Measurements from ENCODE around the gene OXSR1.

OXSR1 gene

DNA sequence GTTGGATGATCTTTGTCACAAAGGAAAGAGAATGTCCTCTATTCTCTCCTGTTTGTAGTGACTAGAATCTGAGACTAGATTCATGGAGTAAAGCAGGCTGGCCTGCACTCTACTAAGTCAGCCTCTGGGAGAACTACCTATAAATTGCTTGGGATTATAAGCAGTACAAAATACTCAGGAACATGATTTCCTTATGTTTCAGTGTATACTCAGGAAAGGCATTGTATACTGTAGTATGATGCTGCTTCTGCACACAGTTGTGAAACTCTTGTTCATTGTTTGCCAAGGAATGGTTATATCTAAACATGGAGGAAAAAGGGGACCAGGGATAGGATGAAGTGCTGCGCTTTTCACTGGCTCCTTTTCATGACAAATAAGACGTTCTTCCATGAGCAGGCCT lies 49.2 kb downstream of the OXSR1 start:
- Histone ChIP-seq H3K27ac (ENCODE audit: low read depth, low read length) (no peak overlapping the region), H3K36me3 (ENCODE audit: insufficient read depth, low read length) (peaks cover 19% of the 10 kb centered on the region), H3K4me3 (ENCODE audit: low read length) (no peak overlapping the region), H3K4me1 (ENCODE audit: insufficient read depth, low read length) (0 out of 2 replicates have a peak, but pooled peaks cover 2% of the 10 kb centered on the region), H3K9ac (ENCODE audit: low read depth, low read length) (no peak overlapping the region), H3K27me3 (ENCODE audit: insufficient read depth, low read length) (no peaks in the 10 kb centered on the region), H3K9me3 (ENCODE audit: insufficient read depth, low read depth, low read length) (no peaks in the 10 kb centered on the region)
- WGBS = 85% methylated on average over 2 of the region's 2 CpGs

DNA sequence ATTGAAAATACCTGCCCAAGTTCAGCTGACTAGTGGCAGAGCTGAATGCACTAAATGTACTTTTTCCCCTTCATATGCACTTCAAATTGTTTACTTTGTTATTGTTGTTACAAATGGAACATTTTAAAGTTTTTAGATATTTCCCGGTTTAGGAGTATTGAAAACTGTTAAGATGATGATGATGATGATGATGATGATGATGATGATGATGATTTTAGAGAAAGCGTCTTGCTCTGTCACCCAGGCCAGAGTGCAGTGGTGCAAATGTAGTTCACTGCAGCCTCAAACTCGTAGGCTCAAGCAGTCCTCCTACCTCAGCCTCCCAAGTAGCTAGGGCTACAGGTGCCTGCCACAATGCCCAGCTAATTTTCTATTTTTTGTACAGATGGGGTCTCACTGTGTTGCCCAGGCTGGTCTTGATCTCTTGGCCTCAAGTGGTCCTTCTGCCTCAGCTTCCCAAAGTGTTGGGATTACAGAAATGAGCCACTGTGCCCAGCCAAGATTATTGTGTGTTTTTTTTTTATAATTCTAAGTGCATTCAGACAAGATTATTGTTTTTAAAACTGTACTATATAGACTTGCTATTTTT lies 54.4 kb downstream of the OXSR1 start:
- Histone ChIP-seq H3K36me3 (ENCODE audit: insufficient read depth, low read length) (peaks cover 52% of the 10 kb centered on the region), H3K27me3 (ENCODE audit: insufficient read depth, low read length) (no peaks in the 10 kb centered on the region), H3K9me3 (ENCODE audit: insufficient read depth, low read depth, low read length) (no peaks in the 10 kb centered on the region), H3K4me3 (ENCODE audit: low read length) (no peak overlapping the region), H3K4me1 (ENCODE audit: insufficient read depth, low read length) (no peaks in the 10 kb centered on the region), H3K27ac (ENCODE audit: low read depth, low read length) (no peak overlapping the region), H3K9ac (ENCODE audit: low read depth, low read length) (no peak overlapping the region)
- 98% methylated on average over 3 of the region's 3 CpGs for WGBS

DNA sequence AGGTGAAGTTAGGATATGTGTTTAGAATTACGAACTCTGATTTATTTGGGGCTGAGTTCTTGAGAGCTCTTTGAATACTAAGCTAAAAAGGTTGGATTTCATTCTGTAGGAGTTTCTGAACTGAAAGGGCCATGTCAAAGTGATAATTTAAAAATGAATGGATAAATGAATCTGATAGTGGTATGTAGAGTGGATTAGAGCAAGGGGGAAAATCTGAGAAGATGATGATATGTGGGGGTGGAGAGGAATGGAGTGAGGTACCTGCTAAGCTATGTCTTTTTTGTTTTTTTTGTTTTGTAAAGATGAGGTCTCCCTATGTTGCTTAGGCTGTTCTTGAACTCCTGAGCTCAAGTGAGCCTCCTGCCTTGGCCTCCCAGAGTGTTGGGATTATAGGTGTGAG lies 55.7 kb downstream of the OXSR1 start:
- no peaks in the 10 kb centered on the region for H3K27me3 ChIP-seq (ENCODE audit: insufficient read depth, low read length)
- H3K9ac ChIP-seq (ENCODE audit: low read depth, low read length) = no peak overlapping the region
- H3K4me1 ChIP-seq (ENCODE audit: insufficient read depth, low read length) = no peaks in the 10 kb centered on the region
- H3K9me3 ChIP-seq (ENCODE audit: insufficient read depth, low read depth, low read length) = no peaks in the 10 kb centered on the region
- 97% methylated on average over 1 of the region's 1 CpG for WGBS
- no peak overlapping the region for H3K27ac ChIP-seq (ENCODE audit: low read depth, low read length)
- peaks cover 61% of the 10 kb centered on the region for H3K36me3 ChIP-seq (ENCODE audit: insufficient read depth, low read length)
- no peak overlapping the region for H3K4me3 ChIP-seq (ENCODE audit: low read length)

DNA sequence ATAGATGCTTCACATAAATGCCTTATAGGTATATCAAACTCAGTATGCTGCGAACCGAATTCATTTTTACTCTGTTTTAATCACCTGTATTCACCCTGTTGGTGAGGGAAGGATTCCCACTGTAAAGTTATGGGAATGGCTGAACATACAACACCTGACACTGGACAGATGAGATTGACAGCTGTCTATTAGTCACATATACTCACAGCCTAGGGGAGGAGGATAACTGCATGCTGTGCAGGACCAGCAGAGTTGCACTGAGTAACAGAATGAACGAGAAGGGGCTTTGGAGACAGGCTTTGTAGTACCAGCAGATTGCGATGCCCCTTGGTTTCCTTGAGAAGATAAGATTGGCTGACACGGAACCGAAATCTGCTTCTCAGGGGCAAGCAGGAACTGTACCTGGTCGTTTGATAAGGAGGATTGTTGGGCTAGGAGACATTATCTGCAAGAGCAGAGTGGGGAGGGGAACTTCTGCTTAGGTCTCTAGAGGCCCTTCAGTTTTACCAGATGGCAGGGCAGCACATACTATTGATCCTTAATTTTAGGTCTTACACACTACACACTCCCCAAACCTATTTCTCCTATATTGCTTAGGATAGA lies 56.8 kb downstream of the OXSR1 start:
- WGBS = 86% methylated on average over 5 of the region's 7 CpGs
- peaks cover 61% of the 10 kb centered on the region for H3K36me3 ChIP-seq (ENCODE audit: insufficient read depth, low read length)

DNA sequence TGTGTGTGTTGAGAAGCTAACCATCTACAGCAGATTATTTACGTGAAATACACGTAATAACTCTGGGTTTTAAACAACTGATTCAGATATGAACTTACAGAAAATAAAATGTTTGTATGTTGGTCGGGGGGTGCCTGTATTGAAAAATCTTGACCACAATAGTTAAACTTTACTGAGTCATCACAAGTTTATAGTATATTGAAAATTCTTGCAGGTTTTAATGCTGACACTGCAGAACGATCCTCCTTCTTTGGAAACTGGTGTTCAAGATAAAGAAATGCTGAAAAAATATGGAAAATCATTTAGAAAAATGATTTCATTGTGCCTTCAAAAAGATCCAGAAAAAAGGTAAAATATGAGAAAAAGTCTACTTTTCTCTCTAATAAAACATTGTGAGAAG lies 59.0 kb downstream of the OXSR1 start:
- WGBS = 94% methylated on average over 4 of the region's 4 CpGs

More for the DNA sequence above, 56.8 kb downstream of the OXSR1 start:
- H3K27ac ChIP-seq (ENCODE audit: low read depth, low read length) = no peak overlapping the region
- H3K27me3 ChIP-seq (ENCODE audit: insufficient read depth, low read length) = no peaks in the 10 kb centered on the region
- no peak overlapping the region for H3K9ac ChIP-seq (ENCODE audit: low read depth, low read length)
- H3K4me3 ChIP-seq (ENCODE audit: low read length) = no peak overlapping the region
- no peaks in the 10 kb centered on the region for H3K4me1 ChIP-seq (ENCODE audit: insufficient read depth, low read length)
- no peaks in the 10 kb centered on the region for H3K9me3 ChIP-seq (ENCODE audit: insufficient read depth, low read depth, low read length)

DNA sequence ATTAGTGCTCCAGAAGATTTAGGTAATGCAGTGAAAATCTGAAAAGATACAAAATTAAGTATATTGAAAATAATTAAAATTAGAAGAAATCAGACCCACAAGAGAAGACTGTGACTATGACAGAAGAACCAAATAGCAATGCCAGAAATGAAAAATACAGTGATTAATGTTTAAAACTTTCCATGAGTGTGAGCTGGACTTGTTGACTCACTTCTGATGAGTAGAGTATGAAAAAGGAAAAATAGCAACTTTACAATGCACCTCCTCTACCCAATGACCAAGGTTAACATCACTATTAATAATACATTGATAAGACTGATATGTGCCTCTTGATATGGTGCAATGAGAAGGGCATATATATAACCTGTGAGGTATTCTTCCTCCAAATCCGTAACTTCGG lies 60.9 kb downstream of the OXSR1 start:
- no peaks in the 10 kb centered on the region for H3K4me1 ChIP-seq (ENCODE audit: insufficient read depth, low read length)
- WGBS = 100% methylated on average over 2 of the region's 2 CpGs
- peaks cover 82% of the 10 kb centered on the region for H3K36me3 ChIP-seq (ENCODE audit: insufficient read depth, low read length)

More for the DNA sequence above, 59.0 kb downstream of the OXSR1 start:
- H3K9ac ChIP-seq (ENCODE audit: low read depth, low read length) = no peak overlapping the region
- no peak overlapping the region for H3K4me3 ChIP-seq (ENCODE audit: low read length)
- no peaks in the 10 kb centered on the region for H3K27me3 ChIP-seq (ENCODE audit: insufficient read depth, low read length)
- no peaks in the 10 kb centered on the region for H3K9me3 ChIP-seq (ENCODE audit: insufficient read depth, low read depth, low read length)
- no peaks in the 10 kb centered on the region for H3K4me1 ChIP-seq (ENCODE audit: insufficient read depth, low read length)
- H3K36me3 ChIP-seq (ENCODE audit: insufficient read depth, low read length) = peaks cover 65% of the 10 kb centered on the region
- H3K27ac ChIP-seq (ENCODE audit: low read depth, low read length) = no peak overlapping the region

DNA sequence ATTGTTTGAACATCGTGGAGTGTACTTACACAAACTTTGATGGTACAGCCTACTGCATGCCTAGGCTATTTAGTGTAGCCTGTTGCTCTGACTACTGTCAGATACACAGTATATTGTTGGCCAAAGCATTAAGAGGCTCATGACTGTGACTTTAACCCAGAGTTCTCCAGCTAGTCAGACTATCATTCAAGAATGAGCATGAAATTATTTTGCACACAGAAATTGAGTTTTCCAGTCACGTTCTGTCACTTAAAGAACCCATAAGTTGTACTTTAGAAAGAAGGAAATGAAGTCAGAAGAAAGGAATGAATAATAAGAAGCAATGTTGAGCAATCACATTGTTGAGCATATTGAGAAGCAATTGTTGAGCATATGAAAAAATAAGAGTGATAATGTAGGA lies 62.7 kb downstream of the OXSR1 start:
- Histone ChIP-seq H3K27ac (ENCODE audit: low read depth, low read length) (no peak overlapping the region), H3K27me3 (ENCODE audit: insufficient read depth, low read length) (no peaks in the 10 kb centered on the region), H3K36me3 (ENCODE audit: insufficient read depth, low read length) (peaks cover 71% of the 10 kb centered on the region), H3K9ac (ENCODE audit: low read depth, low read length) (no peak overlapping the region), H3K9me3 (ENCODE audit: insufficient read depth, low read depth, low read length) (no peaks in the 10 kb centered on the region), H3K4me3 (ENCODE audit: low read length) (no peak overlapping the region), H3K4me1 (ENCODE audit: insufficient read depth, low read length) (no peaks in the 10 kb centered on the region)
- WGBS = 95% methylated on average over 2 of the region's 2 CpGs

More for the DNA sequence above, 60.9 kb downstream of the OXSR1 start:
- Histone ChIP-seq H3K9me3 (ENCODE audit: insufficient read depth, low read depth, low read length) (no peaks in the 10 kb centered on the region), H3K4me3 (ENCODE audit: low read length) (no peak overlapping the region), H3K9ac (ENCODE audit: low read depth, low read length) (no peak overlapping the region), H3K27ac (ENCODE audit: low read depth, low read length) (no peak overlapping the region), H3K27me3 (ENCODE audit: insufficient read depth, low read length) (no peaks in the 10 kb centered on the region)

DNA sequence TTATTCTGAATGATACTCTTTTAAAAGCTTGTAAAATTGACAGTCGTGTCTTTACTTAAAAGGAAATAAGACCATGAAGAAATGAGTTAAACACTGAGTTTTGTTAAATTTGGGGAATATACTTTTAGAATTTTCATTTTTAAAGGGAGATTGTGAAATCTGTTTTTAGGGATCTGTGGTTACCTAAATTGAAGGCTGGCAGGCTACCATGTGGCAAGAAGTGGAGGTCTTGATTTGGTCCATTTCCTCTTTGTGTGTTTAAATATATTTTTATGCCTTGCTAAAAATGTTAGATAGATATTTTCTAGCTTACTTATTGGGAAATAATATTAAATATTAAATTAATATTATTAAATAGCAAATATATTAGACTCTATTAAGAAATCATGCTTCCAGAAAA lies 63.7 kb downstream of the OXSR1 start:
- peaks cover 70% of the 10 kb centered on the region for H3K36me3 ChIP-seq (ENCODE audit: insufficient read depth, low read length)
- WGBS = 91% methylated on average over 1 of the region's 1 CpG

DNA sequence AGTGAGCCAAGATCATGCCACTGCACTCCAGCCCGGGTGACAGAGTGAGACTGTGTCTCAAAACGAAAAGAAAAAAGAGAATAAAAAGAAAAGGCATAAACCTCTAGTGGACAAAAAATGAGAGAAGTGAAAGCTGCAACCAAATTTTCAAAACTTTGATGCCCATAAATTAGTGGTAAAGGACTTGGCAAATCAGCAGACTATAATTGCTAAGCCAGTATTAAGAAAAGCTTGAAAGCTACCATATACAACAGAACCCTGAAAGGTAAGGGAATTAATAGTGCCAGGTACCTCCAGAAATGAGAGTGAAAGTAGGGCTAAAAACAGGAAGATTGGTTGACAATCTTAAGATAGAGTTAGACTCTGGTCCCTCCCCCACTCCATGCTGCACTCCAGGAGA lies 67.4 kb downstream of the OXSR1 start:
- H3K36me3 ChIP-seq (ENCODE audit: insufficient read depth, low read length) = peaks cover 67% of the 10 kb centered on the region
- no peaks in the 10 kb centered on the region for H3K27me3 ChIP-seq (ENCODE audit: insufficient read depth, low read length)
- whole genome bisulfite sequencing = 100% methylated on average over 2 of the region's 2 CpGs

More for the DNA sequence above, 63.7 kb downstream of the OXSR1 start:
- no peak overlapping the region for H3K4me3 ChIP-seq (ENCODE audit: low read length)
- H3K27me3 ChIP-seq (ENCODE audit: insufficient read depth, low read length) = no peaks in the 10 kb centered on the region
- H3K9ac ChIP-seq (ENCODE audit: low read depth, low read length) = no peak overlapping the region
- no peak overlapping the region for H3K27ac ChIP-seq (ENCODE audit: low read depth, low read length)
- no peaks in the 10 kb centered on the region for H3K9me3 ChIP-seq (ENCODE audit: insufficient read depth, low read depth, low read length)
- no peaks in the 10 kb centered on the region for H3K4me1 ChIP-seq (ENCODE audit: insufficient read depth, low read length)

DNA sequence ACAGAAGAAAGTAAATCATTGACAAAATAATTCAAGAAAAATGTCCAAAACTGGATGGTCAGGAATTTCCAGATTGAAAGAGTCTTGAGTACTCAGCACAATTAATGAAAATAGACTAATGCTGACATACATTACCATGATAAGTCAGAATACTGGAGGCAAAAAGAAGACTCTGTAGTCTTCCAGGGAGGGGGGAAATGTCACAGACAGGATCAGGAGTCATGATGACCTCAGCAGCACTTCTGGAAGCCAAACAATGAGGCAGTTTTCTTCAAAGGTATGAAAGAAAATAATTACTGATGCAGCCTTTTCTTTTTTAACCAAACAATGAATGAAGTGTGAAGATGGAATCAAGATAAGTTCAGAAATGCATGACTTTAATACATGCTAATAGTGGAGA lies 70.1 kb downstream of the OXSR1 start:
- no peak overlapping the region for H3K27ac ChIP-seq (ENCODE audit: low read depth, low read length)
- H3K36me3 ChIP-seq (ENCODE audit: insufficient read depth, low read length) = peaks cover 79% of the 10 kb centered on the region
- peaks cover 16% of the 10 kb centered on the region; the same call in 1 of the 2 replicates for H3K9me3 ChIP-seq (ENCODE audit: insufficient read depth, low read depth, low read length)
- no peak overlapping the region for H3K9ac ChIP-seq (ENCODE audit: low read depth, low read length)
- H3K4me1 ChIP-seq (ENCODE audit: insufficient read depth, low read length) = no peaks in the 10 kb centered on the region
- H3K4me3 ChIP-seq (ENCODE audit: low read length) = no peak overlapping the region
- H3K27me3 ChIP-seq (ENCODE audit: insufficient read depth, low read length) = no peaks in the 10 kb centered on the region

More for the DNA sequence above, 67.4 kb downstream of the OXSR1 start:
- H3K4me1 ChIP-seq (ENCODE audit: insufficient read depth, low read length) = no peaks in the 10 kb centered on the region
- no peak overlapping the region for H3K4me3 ChIP-seq (ENCODE audit: low read length)
- H3K9me3 ChIP-seq (ENCODE audit: insufficient read depth, low read depth, low read length) = 0 out of 2 replicates have a peak, but pooled peaks cover 5% of the 10 kb centered on the region
- H3K27ac ChIP-seq (ENCODE audit: low read depth, low read length) = no peak overlapping the region
- H3K9ac ChIP-seq (ENCODE audit: low read depth, low read length) = no peak overlapping the region

DNA sequence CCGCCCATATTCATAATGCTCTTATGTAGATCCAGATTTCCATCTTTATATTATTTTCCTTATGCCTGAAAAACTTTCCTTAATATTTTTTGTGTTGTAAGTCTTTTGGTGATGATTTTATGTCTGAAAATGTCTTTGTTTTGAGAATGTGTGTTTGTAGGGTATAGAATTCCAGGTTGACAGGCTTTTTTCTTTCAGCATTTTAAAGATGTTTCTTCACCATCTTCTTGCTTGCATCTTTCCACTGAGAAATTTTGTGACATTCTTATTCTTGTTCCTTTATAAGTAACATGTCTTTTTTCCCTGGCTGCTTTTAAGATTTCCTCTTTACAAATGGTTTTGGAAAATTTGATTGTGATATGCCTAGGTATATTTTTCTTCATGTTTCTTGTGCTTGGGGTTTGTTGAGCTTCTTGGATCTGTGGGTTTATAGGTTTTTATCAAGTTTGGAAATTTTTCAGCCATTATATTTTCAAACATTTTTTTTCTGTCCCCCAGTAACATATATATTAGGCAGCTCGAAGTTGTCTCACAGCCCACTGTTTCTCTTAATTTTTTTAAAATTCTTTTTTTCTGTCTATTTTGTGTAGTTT lies 73.2 kb downstream of the OXSR1 start:
- Histone ChIP-seq H3K4me3 (ENCODE audit: low read length) (no peak overlapping the region), H3K9ac (ENCODE audit: low read depth, low read length) (no peak overlapping the region), H3K9me3 (ENCODE audit: insufficient read depth, low read depth, low read length) (peaks cover 16% of the 10 kb centered on the region; the same call in 1 of the 2 replicates), H3K36me3 (ENCODE audit: insufficient read depth, low read length) (peaks cover 88% of the 10 kb centered on the region), H3K27ac (ENCODE audit: low read depth, low read length) (no peak overlapping the region), H3K27me3 (ENCODE audit: insufficient read depth, low read length) (no peaks in the 10 kb centered on the region), H3K4me1 (ENCODE audit: insufficient read depth, low read length) (no peaks in the 10 kb centered on the region)
- WGBS = no CpG with 5 or more reads among the region's 2 CpGs

All from HUES64 (cell line).